GM11168 (cell line): ENCODE data around the gene C1QTNF7.

Experiments
- in situ Hi-C: fragments of 300-500 bp; cut with MboI; formaldehyde crosslinking; loops from one replicate; pipeline ENCODE4 v1.12.0; 2022; ENCODE audit warnings: low sequenced_read_pairs; ENCODE audit not compliant: unreplicated experiment

C1QTNF7 gene

GRCh38 chr4:15413010-15413622 lies 14.7 kb upstream of the C1QTNF7 start:
- in situ Hi-C loops = no loop called here

DNA sequence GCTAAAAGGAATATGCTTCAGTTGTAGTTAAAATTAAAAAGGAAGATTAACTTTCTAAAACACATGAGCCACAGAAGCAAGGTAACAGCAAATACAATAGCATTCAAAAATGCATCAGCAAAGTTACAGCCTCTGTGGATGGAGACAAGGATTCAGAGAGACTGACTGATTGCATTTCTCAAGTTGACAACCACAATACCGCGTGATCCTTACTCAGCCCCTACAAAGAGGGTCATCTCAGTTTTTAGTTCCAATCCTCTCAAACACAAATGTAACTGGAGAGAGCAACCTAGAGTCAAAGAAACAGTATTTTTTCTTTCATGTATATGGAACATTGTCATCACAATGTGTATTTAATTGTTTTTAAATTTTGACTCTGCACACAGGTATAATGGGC lies 14.2 kb upstream of the C1QTNF7 start:
- in situ Hi-C loops = no loop called here

DNA sequence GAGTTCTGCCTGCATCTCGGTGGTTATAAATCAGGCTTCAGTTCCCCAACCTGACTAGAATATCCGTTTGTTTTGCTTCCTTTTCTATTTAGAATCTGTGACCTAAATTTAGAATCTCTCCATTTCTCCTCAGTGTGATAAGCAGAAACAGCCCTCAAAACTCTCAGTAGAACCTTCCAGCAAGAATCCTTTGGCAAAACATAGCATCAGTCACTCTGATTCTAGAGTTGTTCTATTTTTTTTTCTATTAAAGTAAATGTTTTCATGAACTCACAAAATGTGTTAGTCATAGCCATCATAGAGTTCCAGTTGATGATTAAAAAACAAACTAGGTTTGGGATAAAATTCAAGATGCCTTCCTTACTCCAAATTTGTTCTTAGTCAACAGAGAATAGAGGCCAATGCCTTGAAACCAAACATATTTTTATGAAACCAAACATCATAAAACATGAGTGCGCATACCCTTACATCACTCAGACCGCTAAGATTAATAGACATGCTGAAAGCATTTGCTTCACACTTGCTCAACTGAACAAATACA lies 13.2 kb upstream of the C1QTNF7 start:
- in situ Hi-C loops = no loop called here

DNA sequence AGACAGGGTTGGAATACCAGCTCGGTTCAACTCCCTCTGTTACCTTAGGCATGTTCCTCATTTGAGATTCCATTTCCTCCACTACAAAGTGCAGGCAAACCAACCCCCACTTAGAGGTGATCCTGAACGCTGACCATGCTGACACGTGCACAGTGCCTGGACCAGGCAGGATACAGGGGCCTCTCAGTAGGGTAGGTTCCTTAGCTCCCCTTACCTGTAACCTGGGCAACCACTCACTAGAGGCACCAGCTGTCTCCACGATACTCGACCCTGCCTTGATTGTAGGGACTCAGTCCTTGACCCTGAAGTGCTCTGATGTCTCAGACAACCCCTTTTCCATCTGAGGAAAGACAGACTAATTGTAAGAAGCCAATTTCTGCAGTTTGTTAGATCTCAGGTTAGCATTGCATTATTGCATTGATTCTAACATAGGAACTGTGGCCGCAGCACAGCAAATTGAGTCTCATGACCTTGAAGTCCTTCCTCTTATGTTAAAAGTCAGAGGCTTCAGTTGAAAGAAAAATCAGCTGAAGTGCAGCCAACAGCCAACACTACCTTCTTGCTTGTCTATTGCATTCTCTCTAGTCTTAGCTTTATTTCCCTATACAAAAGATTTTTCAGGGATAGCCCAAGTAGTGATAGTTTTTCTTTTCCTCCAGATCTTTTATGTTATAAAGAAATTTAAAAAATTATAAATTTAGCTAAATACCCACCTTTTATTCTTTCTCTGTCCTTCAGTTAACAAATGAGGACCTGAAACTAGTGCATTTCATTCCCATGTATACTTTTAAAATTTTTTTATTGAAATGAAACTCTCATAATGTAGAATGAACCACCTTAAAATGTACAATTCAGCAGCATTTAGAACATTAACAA lies 11.2 kb upstream of the C1QTNF7 start:
- in situ Hi-C loops = no loop called here

GRCh38 chr4:15417233-15417660 lies 10.6 kb upstream of the C1QTNF7 start:
- in situ Hi-C loops = no loop called here

DNA sequence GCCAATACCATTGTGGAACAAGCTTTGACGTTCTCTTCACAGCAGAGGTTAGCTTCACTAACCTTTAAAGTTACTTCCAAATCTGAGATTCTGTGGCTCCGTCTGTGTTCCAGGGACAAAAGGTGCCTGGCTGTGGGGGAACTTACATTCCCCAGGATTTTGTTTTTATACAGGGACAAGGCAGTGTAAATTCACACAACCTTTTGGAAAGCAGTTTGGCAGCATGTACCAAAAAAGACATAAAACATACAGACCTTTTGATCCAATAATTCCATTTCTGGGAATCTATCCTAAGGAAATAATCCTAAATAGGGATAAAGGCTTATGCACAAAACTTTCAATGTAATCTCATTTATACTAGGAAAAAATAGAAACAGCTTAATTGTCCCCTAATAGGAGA lies 8.9 kb upstream of the C1QTNF7 start:
- in situ Hi-C loops = no loop called here

DNA sequence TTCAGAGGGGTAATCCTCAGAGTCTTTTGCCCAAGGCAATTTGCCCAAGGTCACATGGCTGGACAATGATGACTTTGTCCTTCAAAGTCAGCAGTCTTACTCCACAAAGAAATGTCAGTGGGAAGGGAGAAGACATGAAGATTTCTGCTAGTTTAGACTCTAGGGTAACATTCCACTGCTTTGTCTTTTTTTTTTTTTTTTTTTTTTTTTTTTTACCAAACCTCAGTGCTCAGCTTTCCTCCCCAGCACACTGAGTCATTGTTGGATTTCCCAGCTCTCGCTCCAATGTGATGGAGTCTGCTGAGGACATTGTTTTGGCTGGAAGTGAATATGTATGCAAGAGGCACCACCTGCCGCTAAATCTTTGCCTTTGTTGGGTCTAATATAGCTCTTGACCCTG lies 7.2 kb upstream of the C1QTNF7 start:
- in situ Hi-C loops = no loop called here

DNA sequence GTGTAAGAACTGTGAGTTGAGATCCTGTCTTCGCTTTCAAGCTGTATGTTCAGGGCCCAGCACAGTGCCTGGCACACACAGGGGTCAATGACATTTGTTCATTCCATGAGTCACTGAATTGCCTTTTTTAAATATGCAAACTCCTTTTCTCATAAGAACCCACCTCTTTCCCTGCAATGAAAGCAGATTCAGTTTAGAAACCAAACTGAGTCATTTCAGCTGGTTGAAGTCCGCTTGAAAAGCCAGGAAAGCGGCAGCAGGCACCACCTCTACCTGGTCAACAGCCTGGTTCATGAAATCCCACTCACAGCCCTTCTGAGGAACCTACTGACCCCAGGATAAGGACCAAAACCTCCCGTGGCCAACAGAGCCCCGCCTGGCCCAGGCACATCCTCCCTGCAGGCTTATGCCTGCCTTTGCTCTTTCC lies 4.5 kb upstream of the C1QTNF7 start:
- in situ Hi-C loops = no loop called here

GRCh38 chr4:15425520-15425919 lies 2.3 kb upstream of the C1QTNF7 start:
- in situ Hi-C loops = no loop called here

DNA sequence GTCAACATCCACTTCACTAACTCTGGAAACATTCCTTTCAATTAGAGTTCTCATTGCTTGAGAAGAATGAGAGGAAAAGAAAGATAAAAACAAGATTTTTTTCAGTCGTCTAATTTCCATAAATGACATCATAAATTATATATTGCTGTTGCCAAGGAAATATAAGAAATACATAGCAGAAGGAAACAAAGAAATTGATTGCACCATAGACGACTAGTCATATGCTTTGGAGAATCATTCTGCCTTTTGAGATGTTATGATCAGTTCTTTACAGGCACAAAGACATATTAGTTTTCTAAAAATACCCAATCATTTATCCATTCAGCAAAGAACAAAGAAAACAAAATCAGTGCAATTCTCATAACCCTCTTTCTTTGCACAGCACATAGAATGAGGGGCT lies 672 bp upstream of the C1QTNF7 start:
- in situ Hi-C loops = no loop called here

GRCh38 chr4:15428611-15429010 lies 778 bp downstream of the C1QTNF7 start:
- in situ Hi-C loops = no loop called here

DNA sequence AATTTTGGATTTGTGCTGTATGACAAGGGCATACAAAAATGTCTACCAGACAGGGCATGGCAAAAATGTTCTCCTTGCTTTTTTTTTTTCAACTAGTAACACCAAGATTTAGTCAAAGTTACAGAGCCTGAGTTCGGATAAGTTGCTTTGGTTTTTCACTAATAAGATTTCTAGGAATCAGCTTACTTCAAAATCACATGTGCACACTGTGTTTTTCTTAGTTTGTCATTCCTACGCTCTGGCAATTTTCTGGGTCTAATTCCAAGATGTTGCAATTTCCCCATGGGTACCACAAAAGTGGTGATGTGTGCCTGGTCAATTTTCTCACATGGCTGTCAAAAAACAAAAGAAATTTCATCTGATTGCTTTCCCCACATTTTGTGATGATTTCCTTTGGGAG lies 6.3 kb downstream of the C1QTNF7 start:
- in situ Hi-C loops = no loop called here

- in situ Hi-C loops = no loop called here
Observed at GRCh38 chr4:15434676-15435075, 6.8 kb downstream of the C1QTNF7 start.

- in situ Hi-C loops = no loop called here
Observed at GRCh38 chr4:15436513-15436912, 8.7 kb downstream of the C1QTNF7 start.

GRCh38 chr4:15438939-15439524 lies 11.2 kb downstream of the C1QTNF7 start:
- in situ Hi-C loops = no loop called here

DNA sequence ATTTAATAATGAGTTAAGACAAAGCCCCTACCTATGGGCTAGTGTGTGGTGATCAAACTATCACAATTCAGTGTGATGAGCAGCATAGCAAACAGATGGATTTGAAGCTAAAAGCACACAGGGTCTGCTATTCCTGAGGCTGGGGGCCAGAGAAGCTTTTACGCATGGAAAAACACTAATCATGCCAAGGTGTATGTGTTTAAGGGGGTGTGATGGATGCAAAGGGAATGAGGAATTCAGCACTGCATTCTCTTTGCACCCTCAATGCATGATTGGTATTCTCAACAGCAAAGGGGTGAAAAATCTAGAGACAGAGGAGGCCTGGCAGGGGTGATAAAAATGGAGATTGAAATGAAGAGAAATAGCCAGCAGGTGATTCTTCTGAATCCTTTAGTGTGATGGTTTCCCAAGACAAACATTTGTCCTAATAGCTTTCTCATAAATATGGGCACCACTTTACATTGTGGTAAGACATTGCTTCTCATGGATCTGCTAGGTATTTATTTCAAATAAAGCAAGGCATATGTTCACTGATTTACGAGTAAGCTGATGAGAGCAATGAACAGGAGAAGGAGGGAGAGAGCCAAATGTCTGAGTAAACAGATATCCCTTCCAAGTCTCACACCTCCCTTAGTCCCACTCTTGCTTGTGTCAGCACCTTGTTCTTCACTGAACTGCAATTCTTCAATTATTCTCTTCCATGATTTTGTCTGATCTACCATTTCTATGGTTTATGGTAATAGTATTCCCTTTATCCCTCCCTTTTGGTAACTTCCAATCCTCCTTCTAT lies 15.7 kb downstream of the C1QTNF7 start:
- in situ Hi-C loops = no loop called here

- in situ Hi-C loops = no loop called here
Observed at GRCh38 chr4:15444276-15444675, 16.4 kb downstream of the C1QTNF7 start.

DNA sequence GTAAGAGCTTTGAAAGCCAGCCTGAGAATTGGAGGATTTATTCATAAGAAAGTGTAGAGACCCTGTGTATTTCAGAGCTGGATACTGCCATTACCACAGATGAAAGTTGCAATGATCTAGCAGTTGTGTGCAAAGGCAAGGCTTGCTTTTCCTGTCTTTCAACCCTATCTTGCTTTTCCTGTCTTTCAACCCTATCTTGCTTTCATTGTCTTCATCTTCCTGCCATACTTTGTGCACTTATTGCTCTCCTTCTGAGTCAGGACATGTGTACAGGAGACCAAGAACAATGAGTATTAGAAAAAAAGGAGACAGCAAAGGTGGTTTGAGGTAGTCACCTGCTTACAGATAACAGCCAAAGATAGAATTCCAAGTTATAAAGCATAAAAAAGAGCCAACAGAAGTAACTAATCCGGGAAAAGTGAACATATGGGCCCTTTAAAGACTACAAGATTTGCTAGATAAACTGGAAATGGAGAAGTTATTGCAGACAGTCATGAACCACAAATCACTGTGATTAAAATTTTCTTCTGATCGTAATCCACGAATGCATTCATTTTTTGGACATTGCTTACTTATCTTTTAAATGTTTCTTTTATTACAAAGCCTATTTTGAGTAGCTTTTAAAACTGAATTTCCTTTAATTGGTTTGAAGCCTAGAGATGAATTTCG lies 17.2 kb downstream of the C1QTNF7 start:
- in situ Hi-C loops = no loop called here

DNA sequence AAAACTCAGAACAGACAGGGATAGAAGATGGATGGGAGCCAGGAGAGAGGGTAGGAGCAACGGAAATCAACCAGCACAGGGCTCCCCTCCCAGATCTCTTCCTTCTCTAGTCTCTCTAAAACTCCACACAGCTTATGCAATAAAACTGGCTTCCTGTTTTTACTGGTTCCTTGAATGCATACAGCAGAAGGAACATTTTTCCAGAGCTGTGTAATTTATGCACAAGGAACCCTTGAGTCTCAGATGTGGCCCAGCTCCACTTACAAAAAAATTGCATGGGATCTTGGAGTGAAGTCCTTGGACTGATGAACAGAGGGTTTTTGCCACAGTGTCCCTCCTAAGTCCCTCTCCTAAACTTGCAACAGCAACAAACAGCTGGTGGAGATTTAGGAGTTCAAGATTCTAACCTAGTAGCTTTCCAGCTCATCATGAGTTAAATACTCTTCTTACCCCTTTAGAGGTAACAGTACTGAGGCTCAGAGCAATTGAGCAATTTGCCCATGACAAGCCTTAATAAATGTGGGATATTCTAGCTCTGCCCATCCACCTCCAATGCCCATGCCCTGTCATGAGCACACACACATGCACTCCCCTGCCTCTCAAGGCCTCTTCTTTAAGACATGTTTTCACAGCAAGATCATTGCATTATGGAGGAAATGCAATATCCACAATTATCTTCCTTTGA lies 23.5 kb downstream of the C1QTNF7 start:
- in situ Hi-C loops = no loop called here
